ENCODE measurements around the gene LRFN4. TPM values are rescaled to one million over a fixed set of nuclear protein-coding genes. Genes with fewer than 3 reads are reported as not detected.

The LRFN4 gene
- total and polyA plus RNA-seq, 2 donors (not counting 3 experiments of a cell fraction or from before 2014, with no cell fraction given), result 22.3 to 37.4 TPM

- no peaks in the 10 kb centered on the region for H3K9me1 ChIP-seq (replicated peaks; ENCODE audit: control insufficient read depth, extremely low read depth, insufficient read depth, low read length)
- H3K9me3 ChIP-seq (replicated peaks; ENCODE audit: control insufficient read depth, insufficient read depth, low read length), result no peaks in the 10 kb centered on the region
- H4K20me1 ChIP-seq (replicated peaks; ENCODE audit: control insufficient read depth, extremely low read depth, insufficient read depth, low read length), result no peaks in the 10 kb centered on the region
- ChIA-PET CTCF (interaction anchor here (1.1 to 1.2 kb wide), 2 partner anchors 43 to 135 kb away, joined by 3 to 4 read pairs; no protein-coding TSS in a partner anchor), POLR2A (interaction anchor here (0.7 to 0.9 kb wide), 2 partner anchors 16 to 399 kb away, joined by 5 to 6 read pairs; no protein-coding TSS in a partner anchor)
- FAIRE-seq, result no peak
- DNase-seq (ENCODE audit: low read depth, low spot score), result no peak
- H3K9ac ChIP-seq (replicated peaks; ENCODE audit: extremely low read depth, insufficient read depth, low read length), result no peak overlapping the region
- H3K27ac ChIP-seq (ENCODE audit: insufficient read depth, low read depth, low read length), result no peak overlapping the region
- intact Hi-C loops (cut with micrococcal nuclease) (loop anchor here (10.0 kb wide), 1 partner anchor 784 kb away; the partner anchor contains the start of gene NUDT8), dilution Hi-C loops (cut with MboI; ENCODE audit: extremely low pct_ligation_motif_present, low sequenced_read_pairs) (no loop called here)
- BruUV-seq (replicated peaks), result no TSS peak
- no peak overlapping the region for H3K4me2 ChIP-seq (ENCODE audit: insufficient read depth, low read length)
- H3K36me3 ChIP-seq (ENCODE audit: control insufficient read depth in 2 of 2, extremely low read depth in 1 of 2, insufficient read depth in 2 of 2, low read length in 2 of 2), result peaks cover 7 to 8% of the 10 kb centered on the region in 2 experiments
- H3K4me3 ChIP-seq (replicated peaks in 1 of 3; ENCODE audit: insufficient read depth in 1 of 3, low read depth in 1 of 3, low read length in 3 of 3), result no peak overlapping the region
- peaks cover 40% of the 10 kb centered on the region for H3K79me2 ChIP-seq (ENCODE audit: control insufficient read depth, insufficient read depth, low read length)
- no peak overlapping the region for H2AFZ ChIP-seq (ENCODE audit: low read depth, low read length)
- no peak for TF ChIP-seq MAX (IDR thresholded peaks at IDR 0.05; ENCODE audit: insufficient read depth, insufficient read length)
- no peak for TF ChIP-seq POLR2A (IDR thresholded peaks at IDR 0.05; ENCODE audit: low read depth, low read length)
- TF ChIP-seq MYC (IDR thresholded peaks at IDR 0.05; ENCODE audit: low read depth, low read length), result no peak
- TF ChIP-seq POLR2AphosphoS5 (IDR thresholded peaks at IDR 0.05; ENCODE audit: insufficient read depth, low read depth, low read length), result no peak
- no peak for TF ChIP-seq FOS (IDR thresholded peaks at IDR 0.05; ENCODE audit: borderline replicate concordance, insufficient read depth, low read length)
- TF ChIP-seq JUN (IDR thresholded peaks at IDR 0.05; ENCODE audit: borderline replicate concordance, insufficient read depth, insufficient read length, low read depth), result no peak
- H3K4me1 ChIP-seq (ENCODE audit: control insufficient read depth, extremely low read depth, insufficient read depth, low read length), result peaks cover 18% of the 10 kb centered on the region
- no peaks in the 10 kb centered on the region for H3K27me3 ChIP-seq (ENCODE audit: control insufficient read depth in 2 of 2, insufficient read depth in 2 of 2, low read length in 2 of 2)
Measured at GRCh38 chr11:66840317-66841091, 16.4 kb upstream of the LRFN4 start.
